Psoas muscle (tissue), 8 donors: ENCODE data around the gene NBEA. TPM values are rescaled to one million over a fixed set of nuclear protein-coding genes. Genes with fewer than 3 reads are reported as not detected.

Experiments used
- ATAC-seq, 4 donors: fragments of 200-7000 bp; cut with Tn5 transposase; one replicate each; pipeline ENCODE4 v1.9.1; 2020; ENCODE audit warnings: moderate library complexity in 3 of 4, mild to moderate bottlenecking in 2 of 4
- DNase-seq, 2 donors: peaks; one replicate each; pipeline ENCODE4 v3.0.0-alpha.2; 2020
- H3K27ac ChIP-seq: fragments of 200-600 bp; one replicate; pipeline ENCODE4 v1.8.0; 2022
- H3K27me3 ChIP-seq, 3 donors: fragments of 200-600 bp in 1 of 3; one replicate each; pipeline versions ENCODE4 v1.6.1 to v1.8.0; 2013 to 2022; ENCODE audit warnings: low read length in 2 of 3, mild to moderate bottlenecking in 2 of 3, moderate library complexity in 1 of 3; ENCODE audit not compliant: insufficient read depth in 3 of 3
- H3K36me3 ChIP-seq, 2 donors: fragments of 200-600 bp in 1 of 2; one replicate each; pipeline versions ENCODE4 v1.6.1 to v1.8.0; 2013 to 2022; ENCODE audit warnings: low read depth in 1 of 2, mild to moderate bottlenecking in 1 of 2, moderate library complexity in 1 of 2; ENCODE audit not compliant: insufficient read depth in 1 of 2
- H3K4me1 ChIP-seq: fragments of 200-600 bp; one replicate; pipeline ENCODE4 v1.8.0; 2022
- H3K4me3 ChIP-seq: fragments of 200-600 bp; one replicate; pipeline ENCODE4 v1.8.0; 2022; ENCODE audit warnings: mild to moderate bottlenecking
- H3K9me3 ChIP-seq: fragments of 200-600 bp; one replicate; pipeline ENCODE4 v1.8.0; 2022
- CTCF ChIP-seq: fragments of 200-600 bp; IDR thresholded peaks from one replicate; pipeline ENCODE4 v1.8.0; 2022; ENCODE audit warnings: antibody characterized with exemption
- WGBS, 3 donors: extraction: QIAGEN DNeasy Blood & Tissue Kit; methylation state at CpG; one replicate each; pipeline versions ENCODE4 v1.1.6 to v1.1.7; 2013; 5-methylcytosine and 5-hydroxymethylcytosine counted together
- intact Hi-C, 2 donors: fragments of 100-400 bp; cut with DNase I; formaldehyde crosslinking; loops; one replicate each; pipeline versions ENCODE4 v1.11.0 to v1.14.2; 2022
- polyA plus RNA-seq, 3 donors: library from polyadenylated mRNA; stranded (reverse); fragments of 200-250 nt; gene quantifications; one replicate each; pipeline ENCODE4 v1.2.3, GENCODE V29; 2013
- total RNA-seq, 4 donors: library from RNA; stranded (reverse); fragmentation: NEBNext Ultra II Directional in 2 of 4; extraction: Animal tissue kit (Norgen Biotek cat#: 25700) in 2 of 4; gene quantifications; one replicate each; pipeline versions ENCODE4 v1.2.1 to v1.2.4, GENCODE V29; 2021 to 2023
- donor health status: healthy with polysubstance abuse.
- donor health status: DM: no; HTN: no; CAD: no; lungs with moderate emphysema.
- donor health status: Bipolar disorder and iron deficiency.
- donor health status: healthy.
- donor health status: DM: yes; HTN: yes; CAD: no.
- donor health status: DM: no; HTN: no; CAD: no.
- donor health status: DM: no; HTN: no; CAD: no.
- donor health status: DM: yes; HTN: yes; CAD: no.

Gene NBEA
- total and polyA plus RNA-seq, 7 donors, result 0.99 to 5.3 (median 1.5) TPM

GRCh38 chr13:35718084-35718483 lies 776.0 kb downstream of the NBEA start:
- Histone ChIP-seq H3K27me3 (no peaks in the 10 kb centered on the region), H3K36me3 (no peaks in the 10 kb centered on the region), H3K27ac (no peak overlapping the region), H3K4me1 (peaks cover 4% of the 10 kb centered on the region), H3K4me3 (no peak overlapping the region), H3K9me3 (no peaks in the 10 kb centered on the region)
- no peak for ATAC-seq
- intact Hi-C loops, result no loop called here
- DNase-seq, result no peak
- TF ChIP-seq CTCF, result no peak
- 64 to 80% (median 76%) methylated on average over 5 of the region's 5 CpGs for WGBS, 3 donors

DNA sequence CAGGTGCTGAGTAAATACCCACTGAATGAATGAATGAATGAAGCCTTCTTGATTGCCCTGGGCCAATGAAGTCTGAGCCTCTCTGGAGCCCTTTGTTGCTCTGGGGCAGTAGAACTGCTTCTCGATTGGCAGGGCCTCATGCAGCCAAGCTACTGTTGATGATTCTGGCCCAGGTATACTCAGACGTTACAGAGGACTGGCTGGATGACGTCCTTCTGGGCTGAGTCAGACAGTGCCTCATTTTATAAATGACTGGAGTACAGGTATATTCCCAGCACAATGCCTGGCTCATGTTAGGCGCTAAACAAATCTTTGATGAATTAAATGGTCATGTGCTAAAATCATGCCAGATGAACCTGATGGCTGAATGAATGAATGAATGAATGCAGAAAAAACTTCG lies 778.2 kb downstream of the NBEA start:
- H3K4me1 ChIP-seq, result peaks cover 9% of the 10 kb centered on the region
- DNase-seq, result no peak
- peak overlapping the region; percentile 34 for H3K4me3 ChIP-seq
- H3K9me3 ChIP-seq, result no peaks in the 10 kb centered on the region
- no peak for TF ChIP-seq CTCF
- H3K27me3 ChIP-seq, result no peaks in the 10 kb centered on the region
- intact Hi-C loops, result loop anchor here in 1 of 2 donors (10.0 kb wide), 1 partner anchor 505 kb away; no protein-coding TSS in a partner anchor
- no peak for ATAC-seq
- no peak overlapping the region for H3K27ac ChIP-seq
- H3K36me3 ChIP-seq, result no peaks in the 10 kb centered on the region
- 74 to 82% (median 77%) methylated on average over 5 of the region's 5 CpGs for WGBS, 3 donors

DNA sequence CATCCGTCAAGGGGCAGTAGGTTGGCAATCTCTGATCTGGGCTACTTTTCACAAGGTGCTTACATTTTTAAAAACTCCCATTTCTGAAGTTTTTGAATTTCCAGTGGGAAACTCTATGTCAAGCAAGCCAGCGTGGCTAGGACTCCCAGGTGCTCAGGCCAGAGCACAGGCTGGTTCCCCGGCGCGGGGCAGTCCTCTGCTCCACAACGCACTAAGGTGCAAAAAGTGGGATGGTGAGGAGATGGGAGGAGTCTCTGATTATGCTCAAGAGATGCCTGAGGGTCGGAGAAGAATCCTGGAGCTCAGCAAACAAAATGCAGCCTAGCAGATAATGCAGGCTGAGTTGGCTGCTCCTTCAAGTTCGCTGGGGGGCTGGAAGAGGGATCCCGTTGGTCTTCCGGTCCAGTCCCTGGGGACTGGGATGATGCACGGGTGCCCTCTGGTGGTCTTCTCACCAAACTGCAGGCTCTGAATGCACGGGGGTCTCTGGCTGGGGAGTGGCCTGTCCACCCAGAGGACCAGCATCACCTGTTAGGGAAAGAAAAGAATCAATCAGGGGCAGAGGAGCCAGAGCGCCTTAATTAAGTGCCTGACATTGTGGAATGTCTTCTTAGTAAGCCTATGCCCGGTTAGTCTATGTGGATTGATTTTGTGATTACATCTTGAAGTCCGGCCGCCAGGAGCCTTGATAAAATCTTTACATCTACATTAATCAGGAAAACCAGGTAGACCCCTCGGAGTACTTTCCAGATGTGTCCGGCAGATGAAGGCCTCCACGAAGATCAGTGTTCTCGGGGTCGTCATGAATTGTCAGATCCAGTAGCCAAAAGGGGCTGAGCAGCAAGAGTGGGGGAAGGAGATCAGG lies 778.9 kb downstream of the NBEA start:
- 42 to 43% (median 42%) methylated on average over 21 of the region's 21 CpGs for WGBS, 3 donors
- intact Hi-C loops, result loop anchor here in 1 of 2 donors (10.0 kb wide), 1 partner anchor 506 kb away; no protein-coding TSS in a partner anchor
- Histone ChIP-seq H3K27me3 (no peaks in the 10 kb centered on the region), H3K9me3 (no peaks in the 10 kb centered on the region), H3K27ac (no peak overlapping the region), H3K36me3 (no peaks in the 10 kb centered on the region), H3K4me3 (peak overlapping the region; percentile 34), H3K4me1 (peaks cover 9% of the 10 kb centered on the region)
- peak; percentile 93 for TF ChIP-seq CTCF
- ATAC-seq, result peak; percentile 33 to 67 (median 60)
- DNase-seq, result peak; percentile 39 to 64
